GM10248 (cell line): Measurements from ENCODE around the gene HPD.

Source experiments
- CTCF ChIA-PET: fragments of 300-600 bp; sonication (Branson Sonifier 250); formaldehyde crosslinking; extraction: SDS; loops from one replicate; lab custom pipeline; 2021; ENCODE audit warnings: antibody characterized with exemption; lab: Yijun Ruan, JAX
- POLR2A ChIA-PET: fragments of 350-650 bp; sonication (Branson Sonifier 250); formaldehyde crosslinking; extraction: SDS; loops from one replicate; lab custom pipeline; 2020; ENCODE audit warnings: antibody characterized with exemption; lab: Yijun Ruan, JAX
- DNase-seq: peaks from one replicate; pipeline ENCODE4 v3.0.0; 2012; ENCODE audit errors: extremely low spot score
- TF ChIP-seq, protein P1 (sequence below): IDR thresholded peaks from 2 replicates; pipeline ENCODE4 v1.5.1; 2012; ENCODE audit warnings: mild to moderate bottlenecking, low read depth; ENCODE audit errors: extremely low read depth, missing control alignments, control extremely low read depth

Gene HPD

DNA sequence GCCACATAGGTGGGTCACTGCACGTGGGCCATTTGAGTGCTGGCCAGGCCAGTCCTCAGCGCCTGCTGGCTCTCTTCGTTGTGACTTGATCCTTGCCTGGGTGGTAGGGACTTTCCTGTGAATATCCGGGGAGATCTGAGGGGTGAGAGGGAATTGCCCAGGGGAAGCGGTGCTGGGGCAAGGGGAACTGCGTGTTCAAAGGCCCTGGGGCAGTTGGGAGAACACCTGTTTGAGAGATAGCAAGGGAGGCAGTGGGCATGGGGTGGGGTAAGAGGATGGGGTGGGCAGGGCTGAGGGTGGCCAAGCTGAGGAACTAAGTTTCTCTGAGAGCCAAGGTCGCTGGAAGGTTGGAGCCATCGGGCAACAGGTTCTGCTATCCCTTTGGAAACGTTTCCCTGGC, 29.8 kb downstream of the HPD start:
- POLR2A ChIA-PET, result no interaction called here
- CTCF ChIA-PET, result interaction anchor here (3.1 to 7.1 kb wide), 3 partner anchors 10 to 34 kb away, joined by 16 to 66 read pairs (median 19); no protein-coding TSS in a partner anchor
- TF ChIP-seq, protein P1, sequence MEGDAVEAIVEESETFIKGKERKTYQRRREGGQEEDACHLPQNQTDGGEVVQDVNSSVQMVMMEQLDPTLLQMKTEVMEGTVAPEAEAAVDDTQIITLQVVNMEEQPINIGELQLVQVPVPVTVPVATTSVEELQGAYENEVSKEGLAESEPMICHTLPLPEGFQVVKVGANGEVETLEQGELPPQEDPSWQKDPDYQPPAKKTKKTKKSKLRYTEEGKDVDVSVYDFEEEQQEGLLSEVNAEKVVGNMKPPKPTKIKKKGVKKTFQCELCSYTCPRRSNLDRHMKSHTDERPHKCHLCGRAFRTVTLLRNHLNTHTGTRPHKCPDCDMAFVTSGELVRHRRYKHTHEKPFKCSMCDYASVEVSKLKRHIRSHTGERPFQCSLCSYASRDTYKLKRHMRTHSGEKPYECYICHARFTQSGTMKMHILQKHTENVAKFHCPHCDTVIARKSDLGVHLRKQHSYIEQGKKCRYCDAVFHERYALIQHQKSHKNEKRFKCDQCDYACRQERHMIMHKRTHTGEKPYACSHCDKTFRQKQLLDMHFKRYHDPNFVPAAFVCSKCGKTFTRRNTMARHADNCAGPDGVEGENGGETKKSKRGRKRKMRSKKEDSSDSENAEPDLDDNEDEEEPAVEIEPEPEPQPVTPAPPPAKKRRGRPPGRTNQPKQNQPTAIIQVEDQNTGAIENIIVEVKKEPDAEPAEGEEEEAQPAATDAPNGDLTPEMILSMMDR, result no peak
- no peak for DNase-seq

DNA sequence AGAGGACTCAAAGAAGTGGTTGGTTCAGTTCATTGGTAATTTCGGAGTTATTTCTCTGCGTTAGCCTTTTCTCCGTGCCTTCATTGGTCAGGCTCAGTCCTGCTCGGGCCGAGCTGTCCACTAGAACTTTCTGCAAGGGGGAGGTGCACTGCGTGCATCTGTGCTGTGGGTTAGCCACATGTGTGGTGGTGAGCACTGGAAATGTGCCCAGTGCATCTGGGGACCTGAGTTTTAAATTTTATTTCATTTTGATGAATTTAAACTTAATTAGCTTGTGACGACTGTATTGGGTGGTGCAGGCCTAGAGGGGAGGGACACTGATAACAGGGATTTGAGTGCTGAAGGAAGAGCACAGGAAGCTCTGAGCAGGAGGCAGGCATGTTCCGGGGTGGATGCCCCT, 30.4 kb downstream of the HPD start:
- CTCF ChIA-PET, result interaction anchor here (1.0 to 7.1 kb wide), 4 partner anchors 10 to 34 kb away, joined by 5 to 66 read pairs (median 18); no protein-coding TSS in a partner anchor

DNA sequence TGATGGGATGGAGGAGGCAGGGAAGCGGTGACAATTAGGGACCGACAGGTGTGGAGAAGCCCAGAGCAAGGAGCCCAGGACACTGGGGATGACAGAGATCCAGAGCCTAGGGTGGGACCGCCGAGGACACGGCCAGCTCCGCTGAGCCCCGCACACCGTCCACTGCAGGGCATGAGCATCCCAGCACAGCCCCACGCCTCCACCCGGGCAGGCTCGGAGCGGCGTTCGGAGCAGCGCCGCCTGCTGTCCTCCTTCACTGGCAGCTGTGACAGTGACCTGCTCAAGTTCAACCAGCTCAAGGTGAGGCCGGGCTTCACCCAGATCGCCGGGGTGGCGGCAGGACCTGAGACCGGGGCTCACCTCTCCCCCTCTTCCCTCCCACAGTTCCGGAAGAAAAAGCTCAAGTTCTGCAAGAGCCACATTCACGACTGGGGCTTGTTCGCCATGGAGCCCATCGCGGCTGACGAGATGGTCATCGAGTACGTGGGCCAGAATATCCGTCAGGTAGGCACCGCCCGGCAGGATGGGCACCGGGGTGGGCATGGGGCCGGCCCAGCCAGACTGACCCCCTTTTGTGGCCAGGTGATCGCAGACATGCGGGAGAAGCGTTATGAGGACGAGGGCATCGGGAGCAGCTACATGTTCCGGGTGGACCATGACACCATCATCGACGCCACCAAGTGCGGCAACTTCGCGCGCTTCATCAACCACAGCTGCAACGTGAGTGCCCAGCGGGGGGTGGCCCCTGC, 31.1 kb downstream of the HPD start:
- TF ChIP-seq, protein P1, result no peak
- ChIA-PET CTCF (interaction anchor here (1.0 to 7.1 kb wide), 4 partner anchors 11 to 33 kb away, joined by 5 to 66 read pairs (median 18); no protein-coding TSS in a partner anchor), POLR2A (interaction anchor here (0.6 kb wide), 1 partner anchor 316 kb away, joined by 8 read pairs; no protein-coding TSS in a partner anchor)
- no peak for DNase-seq

More for the DNA sequence above, 30.4 kb downstream of the HPD start:
- DNase-seq, result no peak
- TF ChIP-seq, protein P1, result no peak
- POLR2A ChIA-PET, result no interaction called here

DNA sequence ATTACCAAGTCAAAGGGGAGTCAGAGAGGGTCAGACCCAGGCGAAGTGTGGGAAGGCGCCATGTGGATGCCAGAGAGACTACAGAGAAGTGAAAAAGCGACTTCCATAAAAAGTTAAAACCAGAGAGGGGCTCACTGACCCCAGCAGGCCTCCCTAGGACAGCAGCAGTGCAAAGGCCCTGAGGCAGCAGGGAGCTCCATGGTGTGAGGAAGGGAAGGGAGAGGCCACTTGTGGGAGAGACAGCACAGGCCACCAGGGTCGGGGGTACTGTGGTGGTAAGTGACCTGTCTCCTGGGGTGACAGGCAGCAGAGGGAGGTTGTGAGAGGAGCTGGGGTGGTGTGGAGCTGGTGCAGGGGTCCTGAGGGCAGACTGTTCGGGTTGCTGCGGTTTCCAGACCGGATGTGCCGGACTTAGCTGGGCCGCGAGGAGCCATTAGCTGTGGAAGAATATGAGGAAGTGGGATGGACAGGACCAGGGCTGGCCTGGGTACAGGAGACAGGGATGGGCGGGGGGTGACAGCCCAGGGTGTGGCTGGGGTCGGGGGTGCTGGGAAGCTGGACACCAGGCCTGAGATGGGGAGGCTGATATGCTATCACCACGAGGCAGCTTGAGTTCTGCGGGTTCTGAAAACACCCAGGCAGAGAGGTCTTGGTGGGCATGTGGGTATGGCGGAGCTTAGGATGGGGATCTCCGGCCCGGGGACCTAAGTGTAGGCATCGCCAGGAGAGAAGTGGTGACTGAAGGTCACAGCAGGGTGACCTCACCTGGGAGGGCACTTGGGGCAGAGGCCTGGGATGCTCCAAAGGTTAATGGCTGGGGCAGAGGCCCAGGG, 32.1 kb downstream of the HPD start:
- DNase-seq, result no peak
- ChIA-PET CTCF (interaction anchor here (0.7 to 7.1 kb wide), 5 partner anchors 12 to 62 kb away, joined by 3 to 66 read pairs (median 16); partner anchors contain the start of gene PSMD9), POLR2A (interaction anchor here (0.5 kb wide), 1 partner anchor 255 kb away, joined by 5 read pairs; no protein-coding TSS in a partner anchor)
- TF ChIP-seq, protein P1, result no peak

DNA sequence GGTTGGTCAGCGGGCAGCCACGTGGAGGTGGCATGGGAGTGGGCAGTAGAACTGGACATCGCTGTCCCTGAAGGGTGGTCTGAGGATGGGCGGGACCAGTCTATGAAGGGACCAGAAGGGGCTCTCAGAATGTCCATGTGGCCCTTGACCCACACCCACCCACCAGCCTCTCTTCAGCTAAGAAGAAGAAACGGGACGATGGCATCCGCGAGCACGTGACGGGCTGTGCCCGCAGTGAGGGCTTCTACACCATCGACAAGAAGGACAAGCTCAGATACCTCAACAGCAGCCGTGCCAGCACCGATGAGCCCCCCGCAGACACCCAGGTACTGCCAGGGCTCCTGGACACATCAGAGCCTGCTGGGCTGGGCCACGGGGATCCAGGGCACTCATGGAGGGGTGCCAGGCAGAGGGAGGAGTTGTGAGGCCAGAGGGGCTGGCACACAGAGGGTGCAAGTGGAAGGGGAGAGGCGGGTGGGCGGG, 33.6 kb downstream of the HPD start:
- ChIA-PET CTCF (interaction anchor here (7.1 kb wide), 1 partner anchor 14 kb away, joined by 66 read pairs; no protein-coding TSS in a partner anchor), POLR2A (interaction anchor here (0.5 to 0.7 kb wide), 3 partner anchors 26 to 953 kb away, joined by 3 to 5 read pairs (median 5); no protein-coding TSS in a partner anchor)

More for the DNA sequence above, 33.6 kb downstream of the HPD start:
- DNase-seq, result no peak
- TF ChIP-seq, protein P1, result no peak
